HL-60 (cell line): Measurements from ENCODE around the gene HRH3.

Experiments used
- CTCF ChIP-seq: IDR thresholded peaks from one replicate; pipeline ENCODE4 v1.5.1; 2011; ENCODE audit warnings: low read length, control low read depth, inconsistent platforms; ENCODE audit not compliant: insufficient read depth
- GABPA ChIP-seq: IDR thresholded peaks from 2 replicates; pipeline ENCODE4 v1.6.1; 2012; ENCODE audit warnings: low read depth
- POLR2AphosphoS5 ChIP-seq: IDR thresholded peaks from 2 replicates; pipeline ENCODE4 v1.6.1; 2012; ENCODE audit warnings: low read depth
- REST ChIP-seq: IDR thresholded peaks from 2 replicates; pipeline ENCODE4 v1.6.1; 2012; ENCODE audit warnings: low read depth; ENCODE audit not compliant: insufficient replicate concordance

- TF ChIP-seq CTCF (no peak), GABPA (no peak), POLR2AphosphoS5 (no peak), REST (no peak)
These were observed 3.5 kb upstream of the HRH3 start for GRCh38 chr20:62223571-62223970.
